Tibial nerve (tissue), 4 donors: ENCODE data around the gene ATP1A2. TPM values are rescaled to one million over a fixed set of nuclear protein-coding genes. Genes with fewer than 3 reads are reported as not detected.

Experiments used
- DNase-seq, 2 donors: peaks; one replicate each; pipeline ENCODE4 v3.0.0-alpha.2; 2019; ENCODE audit warnings: low spot score in 2 of 2
- H3K27ac ChIP-seq, 4 donors: fragments of 200-600 bp; sonication (generic) in 3 of 4; one replicate each; pipeline ENCODE4 v1.5.1; 2017 to 2019; ENCODE audit warnings: mild to moderate bottlenecking in 1 of 4
- H3K27me3 ChIP-seq, 2 donors: fragments of 200-600 bp; sonication (generic) in 1 of 2; one replicate each; pipeline versions ENCODE4 v1.5.1 to v1.6.0; 2017 to 2019
- H3K36me3 ChIP-seq, 3 donors: fragments of 200-600 bp; sonication (generic); one replicate each; pipeline ENCODE4 v1.5.1; 2018 to 2019
- H3K4me1 ChIP-seq, 4 donors: fragments of 200-600 bp; sonication (generic) in 3 of 4; one replicate each; pipeline ENCODE4 v1.5.1; 2017 to 2019
- H3K4me3 ChIP-seq, 4 donors: fragments of 200-600 bp; sonication (generic) in 3 of 4; one replicate each; pipeline ENCODE4 v1.5.1; 2017 to 2019; ENCODE audit warnings: mild to moderate bottlenecking in 1 of 4, moderate library complexity in 1 of 4
- H3K9me3 ChIP-seq, 4 donors: fragments of 200-600 bp; sonication (generic) in 3 of 4; one replicate each; pipeline ENCODE4 v1.5.1; 2017 to 2019
- EP300 ChIP-seq, 2 donors: sonication (generic); formaldehyde crosslinking; IDR thresholded peaks; one replicate each; pipeline ENCODE4 v1.6.1; 2017; ENCODE audit warnings: antibody characterized with exemption in 2 of 2, mild to moderate bottlenecking in 1 of 2
- POLR2A ChIP-seq, 2 donors: fragments of 450-650 bp; IDR thresholded peaks; one replicate each; pipeline ENCODE4 v1.6.1; 2017; ENCODE audit warnings: antibody characterized with exemption in 2 of 2, mild to moderate bottlenecking in 2 of 2, moderate library complexity in 2 of 2
- WGBS, 2 donors: methylation state at CpG; one replicate each; pipeline ENCODE4 v1.1.5; 2018; 5-methylcytosine and 5-hydroxymethylcytosine counted together
- total RNA-seq, 4 donors: library from RNA; depleted of rRNA; stranded (reverse); fragments of >200 nt; gene quantifications; one replicate each; pipeline ENCODE4 v1.1.0, GENCODE V29; 2016
- TF ChIP-seq, protein P1 (sequence below), 5 experiments: fragments of 200-600 bp in 3 of 5; fragments of 450-650 bp in 2 of 5; sonication (generic) in 3 of 5; IDR thresholded peaks; one replicate each; pipeline ENCODE4 v1.5.1; 2016 to 2019; ENCODE audit warnings: antibody characterized with exemption in 5 of 5, mild to moderate bottlenecking in 3 of 5, moderate library complexity in 2 of 5

Gene ATP1A2
- total RNA-seq, 4 donors from 2014 or later: 173 to 211 (median 201) TPM

DNA sequence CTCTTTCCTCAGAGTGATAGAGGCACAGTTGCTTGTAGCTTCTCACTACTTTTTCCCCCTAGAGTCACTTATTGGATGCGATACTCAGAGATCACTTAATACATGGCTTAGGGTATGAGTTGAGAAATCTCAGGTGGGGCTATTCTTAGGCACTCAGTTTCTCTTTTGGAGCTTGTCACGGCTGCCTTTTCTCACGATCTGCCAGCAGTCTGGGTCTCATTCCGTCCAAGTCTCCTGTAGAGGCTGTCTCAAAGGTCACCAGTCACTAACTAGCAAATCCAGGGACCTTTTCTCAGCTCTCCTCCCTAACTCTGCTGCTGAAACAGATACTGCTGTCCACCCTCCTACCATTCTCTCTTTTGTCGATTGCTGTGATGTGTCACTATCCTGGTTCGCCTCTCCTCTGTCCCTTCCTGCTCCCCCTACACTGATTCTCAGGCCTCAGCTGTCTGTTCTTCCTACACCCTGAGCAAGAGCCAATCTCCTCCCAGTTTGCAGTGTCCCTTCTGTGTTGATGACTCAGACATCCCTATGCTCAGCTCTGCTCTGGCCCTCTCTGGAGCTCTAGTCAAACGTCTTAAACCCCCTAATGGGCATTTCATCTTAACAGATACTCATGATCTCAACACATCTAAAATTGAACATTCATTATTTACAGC, 12.4 kb downstream of the ATP1A2 start:
- DNase-seq: no peak
- 65% methylated on average over 7 of the region's 7 CpGs for WGBS, 2 donors

DNA sequence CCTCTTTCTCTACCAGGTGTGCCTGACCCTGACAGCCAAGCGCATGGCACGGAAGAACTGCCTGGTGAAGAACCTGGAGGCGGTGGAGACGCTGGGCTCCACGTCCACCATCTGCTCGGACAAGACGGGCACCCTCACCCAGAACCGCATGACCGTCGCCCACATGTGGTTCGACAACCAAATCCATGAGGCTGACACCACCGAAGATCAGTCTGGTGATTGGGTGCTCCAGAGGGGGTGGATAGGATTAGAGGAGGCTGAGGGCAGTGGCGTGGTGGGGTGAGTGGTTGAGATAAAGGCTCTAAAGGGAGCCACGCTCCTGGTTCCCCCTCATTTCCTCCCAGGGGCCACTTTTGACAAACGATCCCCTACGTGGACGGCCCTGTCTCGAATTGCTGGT, 13.1 kb downstream of the ATP1A2 start:
- Histone ChIP-seq H3K27me3 (no peaks in the 10 kb centered on the region), H3K9me3 (no peaks in the 10 kb centered on the region), H3K36me3 (peaks cover 0 to 76% (median 0%) of the 10 kb centered on the region in 3 donors), H3K27ac (peak overlapping the region in 2 of 4 donors; percentile 76 to 81), H3K4me1 (peaks cover 0 to 82% (median 28%) of the 10 kb centered on the region in 4 donors), H3K4me3 (no peak overlapping the region)
- WGBS, 2 donors: 90 to 91% methylated on average over 18 of the region's 18 CpGs
- TF ChIP-seq EP300 (IDR thresholded peaks at IDR 0.05): no peak
- no peak for TF ChIP-seq POLR2A (IDR thresholded peaks at IDR 0.05)
- TF ChIP-seq, protein P1, sequence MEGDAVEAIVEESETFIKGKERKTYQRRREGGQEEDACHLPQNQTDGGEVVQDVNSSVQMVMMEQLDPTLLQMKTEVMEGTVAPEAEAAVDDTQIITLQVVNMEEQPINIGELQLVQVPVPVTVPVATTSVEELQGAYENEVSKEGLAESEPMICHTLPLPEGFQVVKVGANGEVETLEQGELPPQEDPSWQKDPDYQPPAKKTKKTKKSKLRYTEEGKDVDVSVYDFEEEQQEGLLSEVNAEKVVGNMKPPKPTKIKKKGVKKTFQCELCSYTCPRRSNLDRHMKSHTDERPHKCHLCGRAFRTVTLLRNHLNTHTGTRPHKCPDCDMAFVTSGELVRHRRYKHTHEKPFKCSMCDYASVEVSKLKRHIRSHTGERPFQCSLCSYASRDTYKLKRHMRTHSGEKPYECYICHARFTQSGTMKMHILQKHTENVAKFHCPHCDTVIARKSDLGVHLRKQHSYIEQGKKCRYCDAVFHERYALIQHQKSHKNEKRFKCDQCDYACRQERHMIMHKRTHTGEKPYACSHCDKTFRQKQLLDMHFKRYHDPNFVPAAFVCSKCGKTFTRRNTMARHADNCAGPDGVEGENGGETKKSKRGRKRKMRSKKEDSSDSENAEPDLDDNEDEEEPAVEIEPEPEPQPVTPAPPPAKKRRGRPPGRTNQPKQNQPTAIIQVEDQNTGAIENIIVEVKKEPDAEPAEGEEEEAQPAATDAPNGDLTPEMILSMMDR (IDR thresholded peaks at IDR 0.05): no peak
- DNase-seq: no peak

More for the DNA sequence above, 12.4 kb downstream of the ATP1A2 start:
- TF ChIP-seq, protein P1 (IDR thresholded peaks at IDR 0.05): no peak
- TF ChIP-seq POLR2A (IDR thresholded peaks at IDR 0.05) (no peak), EP300 (IDR thresholded peaks at IDR 0.05) (no peak)
- H3K4me1 ChIP-seq: peaks cover 0 to 89% (median 31%) of the 10 kb centered on the region in 4 donors
- peaks cover 0 to 76% (median 0%) of the 10 kb centered on the region in 3 donors for H3K36me3 ChIP-seq
- H3K9me3 ChIP-seq: no peaks in the 10 kb centered on the region
- H3K4me3 ChIP-seq: no peak overlapping the region
- no peaks in the 10 kb centered on the region for H3K27me3 ChIP-seq
- H3K27ac ChIP-seq: peak overlapping the region in 2 of 4 donors; percentile 76 to 81

GRCh38 chr1:160129046-160129445, 13.5 kb downstream of the ATP1A2 start:
- no peak overlapping the region for H3K4me3 ChIP-seq
- peaks cover 0 to 78% (median 26%) of the 10 kb centered on the region in 4 donors for H3K4me1 ChIP-seq
- H3K27me3 ChIP-seq: no peaks in the 10 kb centered on the region
- H3K9me3 ChIP-seq: no peaks in the 10 kb centered on the region
- peak overlapping the region in 2 of 4 donors; percentile 76 to 81 for H3K27ac ChIP-seq
- TF ChIP-seq EP300 (IDR thresholded peaks at IDR 0.05) (no peak), POLR2A (IDR thresholded peaks at IDR 0.05) (no peak)
- TF ChIP-seq, protein P1 (IDR thresholded peaks at IDR 0.05): no peak
- 89 to 92% methylated on average over 5 of the region's 5 CpGs for WGBS, 2 donors
- DNase-seq: no peak
- H3K36me3 ChIP-seq: peaks cover 0 to 76% (median 0%) of the 10 kb centered on the region in 3 donors

DNA sequence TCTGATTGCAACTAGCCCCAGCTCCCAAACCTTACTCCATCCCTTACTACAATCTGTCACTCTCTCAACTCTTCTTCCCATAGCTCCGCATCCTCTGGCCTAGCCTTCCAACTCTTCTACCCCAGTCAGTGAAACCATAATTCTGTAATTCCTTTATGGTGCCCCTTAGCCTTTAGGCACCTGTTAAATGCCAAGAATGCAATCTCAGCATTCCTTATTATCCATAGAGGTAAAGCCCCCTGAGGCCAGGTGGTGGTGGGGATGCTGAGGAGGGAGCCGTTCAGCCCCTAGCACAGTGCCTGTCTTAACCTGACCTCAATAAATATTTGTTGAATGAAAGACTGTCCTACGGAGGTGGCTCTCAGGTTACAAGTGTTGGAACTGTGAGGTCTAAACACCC, 14.0 kb downstream of the ATP1A2 start:
- H3K27ac ChIP-seq: peak overlapping the region in 2 of 4 donors; percentile 76 to 81
- peaks cover 0 to 79% (median 0%) of the 10 kb centered on the region in 3 donors for H3K36me3 ChIP-seq
- WGBS, 2 donors: 82 to 86% methylated on average over 3 of the region's 3 CpGs
- no peaks in the 10 kb centered on the region for H3K9me3 ChIP-seq
- H3K4me3 ChIP-seq: no peak overlapping the region
- peaks cover 0 to 73% (median 21%) of the 10 kb centered on the region in 4 donors for H3K4me1 ChIP-seq
- no peak for DNase-seq
- TF ChIP-seq EP300 (IDR thresholded peaks at IDR 0.05): no peak
- TF ChIP-seq, protein P1 (IDR thresholded peaks at IDR 0.05): no peak
- TF ChIP-seq POLR2A (IDR thresholded peaks at IDR 0.05): no peak
- no peaks in the 10 kb centered on the region for H3K27me3 ChIP-seq

GRCh38 chr1:160129966-160130365, 14.4 kb downstream of the ATP1A2 start:
- TF ChIP-seq POLR2A (IDR thresholded peaks at IDR 0.05) (no peak), EP300 (IDR thresholded peaks at IDR 0.05) (no peak)
- TF ChIP-seq, protein P1 (IDR thresholded peaks at IDR 0.05): no peak
- Histone ChIP-seq H3K9me3 (no peaks in the 10 kb centered on the region), H3K27me3 (no peaks in the 10 kb centered on the region), H3K4me1 (peaks cover 0 to 69% (median 18%) of the 10 kb centered on the region in 4 donors), H3K4me3 (no peak overlapping the region), H3K36me3 (peaks cover 0 to 79% (median 0%) of the 10 kb centered on the region in 3 donors), H3K27ac (peak overlapping the region in 3 of 4 donors; percentile 46 to 81 (median 76))
- no peak for DNase-seq
- WGBS, 2 donors: 86 to 94% methylated on average over 11 of the region's 11 CpGs
